Fibroblast of the conjunctiva (primary cell): ENCODE results near the gene ETV7.
"Not testable (repeated sequence)": the region's sequence is repeated elsewhere in the genome, so short reads cannot be mapped to it uniquely, and the experiment has no call there.

Experiments
- DNase-seq: peaks from one replicate; pipeline ENCODE4 v3.0.0-alpha.2; 2010; ENCODE audit warnings: low read depth

ETV7 gene

DNA sequence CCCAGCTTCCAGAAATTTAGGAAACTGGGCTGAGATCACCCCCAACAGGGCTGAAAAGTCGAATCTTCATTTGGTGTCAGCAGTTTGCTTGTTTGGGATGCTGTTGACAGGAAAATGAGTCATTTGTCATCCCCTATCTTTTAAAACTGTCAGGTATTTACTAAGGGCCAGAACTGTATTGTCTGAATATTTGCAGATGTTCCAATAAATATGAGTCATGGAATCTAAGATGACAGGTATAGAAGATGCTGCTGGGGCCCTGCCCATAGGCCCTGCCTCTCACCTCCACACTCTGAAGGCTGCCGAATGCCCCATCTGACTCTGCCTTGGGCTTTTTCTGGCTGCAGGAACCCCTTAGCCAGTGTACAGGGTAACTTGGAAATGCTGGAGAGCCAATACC, 3.9 kb downstream of the ETV7 start:
- DNase-seq, result no peak

DNA sequence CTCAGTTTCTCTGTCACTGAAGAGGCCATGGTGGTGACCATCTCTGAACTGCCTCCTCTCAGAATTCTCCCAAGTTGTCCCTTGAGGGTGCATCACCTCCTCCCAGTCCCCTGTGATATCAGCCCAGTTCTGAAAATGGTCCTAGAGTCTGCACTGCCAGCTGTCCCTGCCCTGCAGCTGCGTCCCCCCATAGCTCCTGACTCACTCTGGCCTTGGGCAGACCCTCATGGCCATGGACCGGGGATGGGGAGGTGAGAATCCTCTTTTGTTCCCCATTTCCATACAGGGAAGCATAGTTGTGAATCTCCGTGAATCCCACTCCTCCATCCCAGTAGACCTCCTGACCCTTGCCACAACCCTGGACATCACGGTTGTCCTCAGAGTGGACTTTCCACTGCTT, 4.5 kb downstream of the ETV7 start:
- DNase-seq, result no peak

DNA sequence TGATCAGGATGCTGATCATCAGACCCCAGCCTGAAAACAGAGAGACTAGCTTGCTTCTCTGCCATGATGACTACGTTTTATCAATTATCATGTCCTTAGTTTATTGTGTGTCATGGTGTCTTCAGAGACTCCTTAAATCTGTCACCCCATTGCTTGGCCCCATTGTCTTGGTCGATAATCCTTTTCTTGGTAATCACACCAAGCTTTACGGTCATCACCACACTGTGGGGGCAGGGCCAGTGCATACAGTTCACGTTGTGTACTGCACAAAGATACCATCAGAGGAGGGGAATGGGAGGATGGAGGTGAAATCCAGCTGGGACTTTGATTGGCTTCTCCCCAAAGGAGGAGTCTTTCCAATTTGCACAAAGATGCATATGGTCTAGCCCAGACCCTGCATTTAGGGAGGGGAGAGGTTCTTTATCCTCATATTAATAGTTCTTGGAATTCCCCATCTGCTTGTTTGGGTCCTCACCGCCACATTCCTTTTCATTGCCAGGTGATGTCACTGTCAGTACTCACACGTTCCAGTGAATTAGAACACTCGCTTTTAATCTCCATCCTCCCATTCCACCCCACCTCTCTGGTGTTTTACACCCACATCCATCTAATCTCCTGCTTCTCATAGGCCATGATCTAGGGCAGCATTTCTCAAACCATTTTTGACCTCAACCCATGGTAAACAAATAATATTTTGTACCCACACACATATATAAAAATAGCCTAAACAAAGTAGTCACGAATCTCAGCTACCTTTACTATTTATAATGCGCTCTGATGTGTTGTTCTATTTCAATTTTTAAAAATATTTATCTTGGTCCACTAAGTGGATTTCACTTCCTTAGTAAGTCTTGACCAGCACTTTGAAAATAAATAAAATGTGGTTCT, 5.7 kb downstream of the ETV7 start:
- DNase-seq, result no peak

DNA sequence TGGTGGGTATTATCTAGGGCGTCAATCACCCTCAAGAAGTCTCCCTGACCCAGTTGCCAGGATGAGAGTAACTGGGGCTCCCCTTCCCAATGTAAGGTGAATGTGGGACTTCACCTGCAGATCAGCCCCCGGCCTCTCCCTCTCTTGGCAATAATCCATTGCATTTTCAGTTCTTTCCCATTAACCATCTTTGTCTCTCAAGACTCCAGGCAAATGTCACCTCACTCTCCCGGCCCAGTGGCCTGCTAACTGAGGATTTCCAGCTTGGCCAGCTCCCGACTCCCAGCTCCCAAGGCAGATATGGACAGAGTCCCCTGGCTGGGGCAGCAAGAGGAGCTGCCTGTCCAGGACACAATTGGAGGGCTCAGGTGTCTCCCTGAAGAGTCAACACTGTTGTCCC, 7.3 kb downstream of the ETV7 start:
- DNase-seq, result no peak

DNA sequence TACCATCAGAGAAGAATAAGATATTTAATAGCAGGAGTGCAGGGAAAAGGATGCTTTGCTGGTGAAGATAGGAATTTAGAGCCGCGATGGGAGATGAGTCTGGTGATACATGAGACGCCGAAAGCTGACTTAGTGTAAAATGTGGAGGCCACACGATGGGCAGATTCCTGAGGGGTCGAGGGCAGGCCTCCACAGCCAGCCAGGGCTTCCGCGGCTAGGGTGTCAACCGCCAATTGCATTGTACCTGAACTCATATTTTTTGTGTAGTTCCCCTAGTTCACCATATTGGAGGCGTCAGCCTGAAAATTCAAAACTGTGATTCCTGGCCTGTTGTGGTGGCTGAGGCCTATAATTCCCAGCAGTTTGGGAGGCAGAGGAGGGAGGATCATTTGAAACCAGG, 8.5 kb downstream of the ETV7 start:
- DNase-seq, result no peak

DNA sequence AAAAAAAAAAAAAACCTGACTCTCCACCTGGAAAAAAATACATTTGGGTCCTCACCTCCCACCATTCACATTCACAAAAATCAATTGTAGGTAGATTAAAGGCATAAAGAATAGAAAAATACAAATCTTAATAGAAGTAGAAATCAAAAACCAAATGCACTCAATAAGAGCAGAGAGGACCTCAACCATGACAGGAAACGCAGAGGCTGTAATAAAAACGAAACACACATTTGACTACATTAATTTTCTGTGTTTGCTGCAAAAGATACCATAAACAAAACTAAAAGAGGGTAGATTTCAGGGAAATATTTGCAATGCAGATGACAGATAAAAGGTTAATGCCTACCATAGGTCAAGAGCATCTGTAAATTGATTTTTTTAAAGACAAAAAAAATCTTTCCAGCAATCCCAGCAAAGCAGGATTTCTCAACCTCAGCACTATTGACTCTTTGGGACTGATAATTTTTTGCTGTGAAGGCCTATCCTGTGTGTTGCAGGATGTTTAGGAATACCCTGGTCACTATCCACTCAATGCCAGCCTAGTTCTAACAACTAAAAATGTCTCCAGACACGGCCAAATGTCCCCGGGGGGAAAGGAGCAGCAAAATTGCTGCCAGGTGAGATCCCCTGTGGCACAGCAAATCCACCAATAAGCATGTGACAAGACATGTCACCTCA, 9.1 kb downstream of the ETV7 start:
- no peak for DNase-seq

DNA sequence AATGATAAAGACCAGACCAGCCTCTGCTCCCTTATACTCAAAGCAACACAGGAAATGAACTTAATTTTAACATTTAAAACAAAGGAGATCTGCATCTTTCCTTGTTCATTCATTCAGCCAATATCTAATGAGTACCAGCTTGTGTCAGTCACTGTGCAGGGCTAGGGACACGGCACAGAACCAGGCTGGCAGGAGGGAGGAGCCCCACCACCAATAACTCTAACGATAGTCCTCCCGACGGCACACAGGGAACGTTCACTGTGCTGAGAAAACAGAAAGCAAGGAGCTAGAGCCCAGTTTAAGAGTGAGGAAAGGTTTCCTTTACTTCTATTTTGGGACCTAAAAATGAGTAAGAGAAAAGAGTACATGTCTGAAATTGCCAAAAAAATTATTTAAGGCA, 9.9 kb downstream of the ETV7 start:
- DNase-seq, result no peak

DNA sequence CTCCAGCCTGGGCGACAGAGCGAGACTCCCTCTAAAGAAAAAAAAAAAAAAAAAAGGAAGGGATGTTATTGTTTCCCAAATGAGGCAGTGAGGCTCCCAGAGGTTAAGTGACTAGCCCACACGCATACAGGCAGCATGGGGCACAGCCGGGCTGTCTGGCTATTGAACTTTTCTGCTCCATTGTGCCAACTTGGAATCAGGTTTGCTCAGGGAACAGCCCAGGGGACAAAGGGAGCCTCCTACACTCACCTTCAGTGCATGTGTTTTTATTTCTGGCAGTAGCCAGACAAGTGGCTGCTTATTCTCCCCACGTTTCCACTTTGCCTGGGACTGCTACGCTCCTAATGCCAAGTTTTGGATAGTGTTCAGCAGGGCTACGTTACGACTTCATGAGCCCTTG, 10.7 kb downstream of the ETV7 start:
- DNase-seq, result no peak

DNA sequence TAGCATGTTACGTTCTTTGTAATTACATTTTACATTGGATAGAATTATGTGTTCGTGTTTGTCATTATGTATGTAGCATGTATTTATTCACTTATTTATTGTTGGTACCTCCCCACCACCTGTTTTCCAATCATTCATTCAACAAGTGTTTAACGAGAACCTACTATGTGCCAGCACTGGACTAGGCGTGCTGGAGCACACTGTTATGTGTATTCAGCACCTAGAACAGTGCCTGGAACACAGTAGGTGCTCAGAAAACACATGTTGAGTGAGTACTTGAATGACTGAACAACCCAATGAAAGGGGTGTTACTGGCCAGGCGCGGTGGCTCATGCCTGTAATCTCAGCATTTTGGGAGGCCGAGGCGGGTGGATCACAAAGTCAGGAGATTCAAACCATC, 11.3 kb downstream of the ETV7 start:
- DNase-seq, result no peak

DNA sequence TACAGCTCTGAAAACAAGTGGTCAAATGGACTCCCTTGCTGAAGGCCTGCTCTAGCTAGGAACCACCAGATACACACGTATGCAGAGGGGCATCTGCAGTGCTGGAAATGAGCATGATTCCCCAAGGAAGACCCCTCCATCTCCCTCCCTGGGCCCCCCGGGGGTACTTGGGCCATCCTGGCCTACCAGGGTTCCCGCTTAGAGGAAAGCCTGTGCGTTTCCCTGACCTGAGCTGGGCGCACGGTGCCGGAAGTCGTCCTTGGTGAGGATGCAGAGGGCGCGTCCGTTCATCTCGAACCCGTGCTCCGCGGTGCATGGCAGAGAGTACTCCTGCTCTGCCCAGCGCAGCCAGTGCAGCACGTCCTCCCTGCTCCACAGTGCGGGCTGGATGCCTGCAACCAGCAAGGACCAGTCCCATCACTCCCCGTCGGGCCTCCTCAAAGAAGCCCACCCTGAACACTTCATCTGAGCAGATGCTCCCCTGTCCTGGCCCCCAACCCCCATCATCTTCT, 11.8 kb downstream of the ETV7 start:
- DNase-seq, result no peak

DNA sequence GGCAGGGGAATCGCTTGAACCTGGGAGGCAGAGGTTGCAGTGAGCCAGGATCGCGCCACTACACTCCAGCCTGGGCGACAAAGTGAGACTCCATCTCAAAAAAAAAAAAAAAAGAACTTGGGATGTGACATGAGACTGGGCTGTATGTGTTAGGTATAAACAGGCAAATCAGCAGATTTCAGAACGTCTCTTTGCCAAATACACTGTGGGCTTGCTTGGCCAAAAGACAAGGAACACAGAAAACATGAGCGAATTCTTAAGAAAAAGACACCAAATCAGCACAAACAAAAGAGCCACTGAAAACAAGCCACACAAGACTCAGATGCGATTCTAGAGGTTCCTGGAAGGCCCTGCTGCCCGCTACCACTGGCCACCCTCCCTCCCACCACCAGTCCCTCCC, 12.5 kb downstream of the ETV7 start:
- no peak for DNase-seq

DNA sequence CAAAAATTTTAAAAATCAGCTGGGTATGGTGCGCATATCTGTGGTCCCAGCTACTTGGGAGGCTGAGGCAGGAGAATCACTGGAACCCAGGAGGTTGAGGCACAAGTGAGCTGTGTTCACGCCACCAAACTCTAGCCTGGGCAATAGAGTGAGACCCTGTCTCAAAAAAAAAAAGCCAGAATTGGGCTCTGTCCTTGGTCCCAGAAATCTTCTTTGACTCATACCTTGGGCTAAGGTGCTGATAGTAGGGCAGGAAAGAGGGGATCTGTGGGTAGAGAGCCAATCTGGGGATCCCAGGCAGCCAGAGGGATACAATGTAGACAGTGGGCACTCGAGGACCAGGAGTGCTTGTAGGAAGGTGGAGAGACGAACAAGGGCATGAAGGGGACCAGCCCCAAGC, 13.3 kb downstream of the ETV7 start:
- DNase-seq, result no peak

DNA sequence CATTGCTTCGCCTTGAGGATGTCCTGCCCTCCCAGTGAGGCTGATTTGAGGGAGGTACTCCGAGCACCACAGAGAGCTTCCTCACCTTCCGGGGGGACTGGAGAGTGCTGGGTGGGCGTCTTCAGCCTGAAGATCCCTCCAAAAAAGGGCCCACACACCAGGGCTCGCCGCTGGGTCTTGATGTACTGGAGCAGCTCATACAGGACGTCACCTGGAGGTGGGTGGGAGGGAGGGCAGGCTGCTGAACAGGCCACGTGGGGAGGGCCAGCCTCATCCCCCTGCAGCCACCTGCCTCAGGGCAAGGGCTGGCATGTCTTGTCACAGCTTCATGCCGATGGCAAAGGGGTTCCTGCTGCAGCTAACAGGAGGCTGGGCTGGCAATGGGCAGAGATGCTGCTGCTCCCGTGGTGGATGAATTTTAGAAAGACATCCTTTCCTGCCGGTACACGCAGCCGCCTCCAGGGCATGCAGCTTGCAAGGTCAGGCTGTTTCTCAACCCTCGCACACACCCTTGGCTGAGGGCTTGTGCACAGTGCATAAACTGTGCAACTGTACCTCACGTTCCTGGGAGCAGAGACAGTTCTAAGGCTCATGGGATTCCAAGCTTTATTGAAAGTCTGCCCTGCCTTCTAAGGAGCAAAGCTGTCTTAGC, 14.0 kb downstream of the ETV7 start:
- DNase-seq, result no peak

DNA sequence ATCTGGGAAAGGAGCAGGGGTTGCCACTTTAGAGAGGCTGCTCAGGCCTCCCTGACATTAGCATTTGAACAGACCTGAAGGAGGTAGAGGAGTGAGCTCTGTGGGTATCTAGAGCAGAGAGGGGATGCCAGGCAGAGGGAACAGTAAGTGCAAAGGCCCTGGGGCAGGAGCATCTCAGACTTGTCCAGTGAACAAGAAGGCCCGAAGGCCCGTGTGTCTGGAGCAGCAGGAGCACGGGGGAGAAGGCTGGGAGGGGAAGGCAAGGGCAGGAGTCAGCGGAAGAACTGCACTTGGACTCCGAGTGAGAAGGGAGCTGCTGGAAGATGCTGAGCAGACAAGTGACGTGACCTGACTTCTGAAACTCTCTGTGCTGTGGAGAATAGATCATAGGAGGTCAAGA, 15.4 kb downstream of the ETV7 start:
- no peak for DNase-seq

DNA sequence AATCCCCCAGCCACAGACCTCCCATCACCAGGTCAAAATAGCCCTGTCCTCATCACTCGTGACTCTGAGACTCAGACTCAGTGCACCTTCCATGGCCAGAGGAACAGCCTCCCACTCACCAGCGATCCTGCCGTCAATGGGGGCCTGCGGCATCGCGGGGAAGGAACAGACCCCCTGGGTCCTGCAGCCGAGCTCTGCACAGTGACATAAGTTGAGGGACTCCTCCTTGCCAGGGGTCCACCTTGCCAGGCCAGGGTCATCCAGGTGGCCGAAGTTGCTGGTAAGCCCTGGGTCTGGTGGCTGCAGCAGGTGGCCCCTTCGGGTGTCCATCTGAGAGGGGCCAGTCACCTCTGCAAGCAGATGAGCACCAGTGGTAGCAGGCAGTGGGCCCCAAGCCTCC, 16.3 kb downstream of the ETV7 start:
- DNase-seq, result no peak

DNA sequence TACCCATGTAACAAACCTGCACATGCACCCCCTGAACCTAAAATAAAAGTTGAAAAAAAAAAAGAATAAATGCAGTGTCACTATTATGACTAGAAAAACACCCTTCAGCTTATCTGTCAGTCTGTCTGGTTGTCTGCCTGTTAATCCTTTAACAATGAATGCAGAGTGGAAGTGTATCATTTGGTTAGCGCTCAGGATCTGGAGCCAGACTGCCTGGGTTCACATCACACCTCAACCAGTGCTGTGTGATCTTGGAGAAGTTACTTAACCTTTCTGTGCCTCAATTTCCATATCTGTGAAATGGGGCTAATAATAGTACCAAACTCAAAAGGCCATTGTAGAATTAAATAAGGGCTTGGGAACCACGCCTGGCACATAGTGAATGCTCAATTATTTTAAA, 16.8 kb downstream of the ETV7 start:
- no peak for DNase-seq

DNA sequence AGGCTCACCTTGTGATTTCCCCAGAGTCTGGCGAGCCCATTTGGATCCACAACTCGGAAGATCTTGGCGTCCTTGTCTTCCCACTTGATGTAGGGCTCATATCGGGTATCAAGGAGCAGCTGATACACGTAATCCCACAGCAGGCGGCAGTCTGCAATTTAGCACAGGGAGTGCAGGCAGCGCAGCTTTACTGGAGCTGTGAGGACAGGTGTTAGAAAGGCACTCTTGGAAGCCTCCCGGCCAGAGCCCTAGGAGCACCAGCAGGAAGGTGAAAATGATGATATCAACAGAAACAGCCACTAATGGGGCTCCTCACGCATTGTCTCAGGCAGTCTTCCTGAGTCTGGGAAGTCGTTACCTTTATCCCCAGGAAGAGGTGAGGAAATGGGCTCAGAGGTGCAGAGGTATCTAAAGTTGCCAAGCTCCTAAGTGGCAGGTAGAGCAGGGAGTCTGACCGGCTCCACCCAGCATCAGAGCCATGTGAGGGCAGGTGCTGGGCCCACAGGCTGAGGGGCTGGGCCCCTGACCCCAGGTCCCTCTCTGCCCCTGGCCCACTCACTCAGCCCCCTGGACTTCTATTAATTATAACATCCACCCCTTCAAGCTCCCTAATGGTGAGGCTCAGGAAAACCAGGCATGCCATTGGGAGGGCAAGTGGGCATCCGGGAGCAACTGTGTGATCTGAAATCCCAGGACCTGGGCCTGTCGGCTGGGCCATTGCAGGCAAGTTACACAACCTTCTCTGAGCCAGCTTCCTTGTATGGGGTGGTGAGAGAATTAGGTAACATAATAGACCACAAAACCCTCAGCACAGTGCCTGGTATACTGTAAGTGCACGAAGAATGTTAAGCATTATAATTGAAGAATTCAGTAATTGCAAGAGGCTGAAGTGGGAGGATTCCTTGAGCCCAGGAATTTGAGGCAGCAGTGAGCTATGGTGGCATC, 18.3 kb downstream of the ETV7 start:
- DNase-seq, result no peak

DNA sequence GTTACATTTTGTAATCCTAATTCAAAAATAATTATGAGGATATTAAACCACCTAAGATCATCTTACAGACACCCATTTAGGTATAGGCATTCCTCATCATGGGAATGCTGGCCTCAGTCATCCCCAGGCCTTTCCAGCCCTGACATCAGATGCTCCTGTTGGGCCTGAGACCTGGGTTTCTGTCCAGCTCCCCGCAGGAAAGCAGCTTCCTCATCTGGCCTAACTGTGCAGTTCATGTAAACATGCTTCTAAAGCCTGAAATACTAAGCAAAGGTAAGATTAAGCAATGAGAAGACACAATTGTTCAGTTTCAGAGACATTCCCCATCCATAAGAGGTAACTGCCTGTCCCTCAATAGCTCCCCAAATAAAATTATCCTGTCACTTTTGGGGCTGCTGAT, 19.0 kb downstream of the ETV7 start:
- DNase-seq, result no peak

DNA sequence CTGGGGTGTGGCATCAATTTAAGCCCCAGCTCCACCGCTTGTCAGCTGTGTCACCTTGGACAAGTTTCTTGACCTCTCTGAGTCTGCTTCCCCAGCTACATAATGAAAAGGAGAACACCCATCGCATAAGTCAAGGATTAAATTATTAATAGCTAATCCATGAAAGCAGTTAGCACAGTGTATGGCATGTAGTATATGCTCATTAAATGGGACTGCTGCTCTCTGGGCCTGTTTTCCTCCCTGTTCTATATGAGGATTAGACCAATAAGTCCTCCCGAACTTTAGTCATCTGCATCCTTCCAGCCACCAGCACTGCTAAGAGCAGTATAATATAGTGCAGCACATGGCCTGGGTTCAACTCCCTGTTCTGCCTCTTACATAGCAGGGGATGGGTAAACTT, 19.7 kb downstream of the ETV7 start:
- no peak for DNase-seq

DNA sequence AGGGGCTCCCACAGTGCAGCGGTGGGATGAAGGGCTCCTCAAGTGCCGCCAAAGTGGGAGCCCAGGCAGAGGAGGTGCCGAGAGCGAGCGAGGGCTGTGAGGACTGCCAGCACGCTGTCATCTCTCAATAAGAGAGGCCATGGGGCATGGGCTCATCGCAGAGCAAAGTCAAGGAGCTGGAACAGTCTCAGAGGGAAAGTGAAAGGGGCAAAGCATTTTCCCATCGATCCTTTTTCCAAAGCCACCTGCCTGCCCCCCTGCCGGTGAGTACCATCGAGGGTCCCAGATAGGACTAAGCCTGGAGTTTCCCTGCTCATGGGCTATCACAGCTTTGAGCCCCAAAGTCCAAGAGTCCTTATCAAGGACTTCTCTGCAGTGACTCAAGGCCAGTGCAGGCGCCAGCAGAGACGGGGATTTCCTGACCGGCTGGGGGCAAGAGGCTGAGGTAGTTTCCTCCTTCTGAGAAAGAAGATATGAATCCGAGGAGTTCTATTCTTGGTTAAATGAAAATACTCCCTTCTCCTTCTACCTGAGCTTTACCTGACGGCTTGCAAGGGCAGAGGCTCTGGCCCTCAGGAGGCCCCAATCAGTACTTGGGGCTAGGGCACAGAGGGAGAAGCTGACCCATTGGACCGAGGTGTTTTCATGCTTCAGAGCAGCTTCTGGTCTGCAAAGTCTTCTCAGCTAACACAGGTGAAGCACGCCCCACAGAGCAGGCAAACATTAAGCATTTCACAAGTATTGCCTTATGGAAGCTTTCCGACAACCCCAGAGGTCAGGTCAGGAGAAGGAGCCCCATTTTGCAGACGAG, 22.6 kb downstream of the ETV7 start:
- no peak for DNase-seq

DNA sequence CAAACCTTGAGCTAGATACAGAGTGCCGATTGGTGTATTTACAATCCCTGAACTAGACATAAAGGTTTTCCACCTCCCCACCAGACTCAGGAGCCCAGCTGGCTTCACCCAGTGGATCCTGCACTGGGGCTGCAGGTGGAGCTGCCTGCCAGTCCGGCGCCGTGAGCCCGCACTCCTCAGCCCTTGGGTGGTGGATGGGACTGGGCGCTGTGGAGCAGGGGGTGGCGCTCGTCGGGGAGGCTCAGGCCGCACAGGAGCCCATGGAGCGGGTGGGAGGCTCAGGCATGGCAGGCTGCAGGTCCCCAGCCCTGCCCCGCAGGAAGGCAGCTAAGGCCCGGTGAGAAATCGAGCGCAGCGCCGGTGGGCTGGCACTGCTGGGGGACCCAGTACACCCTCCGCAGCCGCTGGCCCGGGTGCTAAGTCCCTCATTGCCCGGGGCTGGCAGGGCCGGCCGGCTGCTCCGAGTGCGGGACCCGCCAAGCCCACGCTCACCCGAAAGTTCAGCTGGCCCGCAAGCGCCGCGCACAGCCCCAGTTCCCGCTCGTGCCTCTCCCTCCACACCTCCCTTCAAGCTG, 23.3 kb downstream of the ETV7 start:
- not testable (repeated sequence) for DNase-seq
